Muscle layer of duodenum (tissue), 2 donors: Measurements from ENCODE around the gene ESYT3.
"Not testable (repeated sequence)": the region's sequence is repeated elsewhere in the genome, so short reads cannot be mapped to it uniquely, and the experiment has no call there.

Source experiments
- H3K27ac ChIP-seq: one replicate; pipeline ENCODE4 v1.7.0; 2013; ENCODE audit warnings: mild to moderate bottlenecking, low read length
- H3K27me3 ChIP-seq: one replicate; pipeline ENCODE4 v1.7.0; 2013; ENCODE audit warnings: low read depth, mild to moderate bottlenecking, control low read depth, low read length
- H3K36me3 ChIP-seq, 2 donors: one replicate each; pipeline ENCODE4 v1.7.0; 2013; ENCODE audit warnings: low read length in 2 of 2, control low read depth in 1 of 2, mild to moderate bottlenecking in 1 of 2; ENCODE audit not compliant: insufficient read depth in 2 of 2, control insufficient read depth in 1 of 2
- H3K4me1 ChIP-seq, 2 donors: one replicate each; pipeline ENCODE4 v1.7.0; 2013; ENCODE audit warnings: low read length in 2 of 2, mild to moderate bottlenecking in 2 of 2, control low read depth in 1 of 2, moderate library complexity in 1 of 2; ENCODE audit not compliant: insufficient read depth in 2 of 2, control insufficient read depth in 1 of 2
- H3K4me3 ChIP-seq, 2 donors: one replicate each; pipeline ENCODE4 v1.7.0; 2013; ENCODE audit warnings: low read length in 2 of 2, low read depth in 1 of 2, mild to moderate bottlenecking in 1 of 2
- H3K9me3 ChIP-seq, 2 donors: one replicate each; pipeline ENCODE4 v1.7.0; 2013; ENCODE audit warnings: low read length in 2 of 2, control low read depth in 1 of 2, mild to moderate bottlenecking in 1 of 2; ENCODE audit not compliant: control insufficient read depth in 1 of 2
- donor health status: healthy.

The ESYT3 gene

GRCh38 chr3:138445236-138445635, 10.8 kb downstream of the ESYT3 start:
- H3K27me3 ChIP-seq: no peaks in the 10 kb centered on the region

GRCh38 chr3:138445654-138446053, 11.2 kb downstream of the ESYT3 start:
- Histone ChIP-seq H3K4me3 (no peak overlapping the region), H3K4me1 (peaks cover 0 to 7% of the 10 kb centered on the region in 2 donors), H3K36me3 (no peaks in the 10 kb centered on the region), H3K27ac (no peak overlapping the region), H3K27me3 (no peaks in the 10 kb centered on the region), H3K9me3 (no peaks in the 10 kb centered on the region)

More at GRCh38 chr3:138445236-138445635, 10.8 kb downstream of the ESYT3 start:
- no peak overlapping the region for H3K27ac ChIP-seq
- H3K4me1 ChIP-seq: peaks cover 0 to 9% of the 10 kb centered on the region in 2 donors
- H3K36me3 ChIP-seq: no peaks in the 10 kb centered on the region
- H3K4me3 ChIP-seq: no peak overlapping the region
- no peaks in the 10 kb centered on the region for H3K9me3 ChIP-seq

GRCh38 chr3:138448631-138449030, 14.2 kb downstream of the ESYT3 start:
- H3K4me1 ChIP-seq: no peaks in the 10 kb centered on the region
- H3K27ac ChIP-seq: no peak overlapping the region
- no peaks in the 10 kb centered on the region for H3K27me3 ChIP-seq
- no peak overlapping the region for H3K4me3 ChIP-seq
- H3K9me3 ChIP-seq: no peaks in the 10 kb centered on the region
- H3K36me3 ChIP-seq: no peaks in the 10 kb centered on the region

- H3K27ac ChIP-seq: no peak overlapping the region
- H3K36me3 ChIP-seq: no peaks in the 10 kb centered on the region
- H3K27me3 ChIP-seq: no peaks in the 10 kb centered on the region
- H3K9me3 ChIP-seq: no peaks in the 10 kb centered on the region
- H3K4me1 ChIP-seq: no peaks in the 10 kb centered on the region
- no peak overlapping the region for H3K4me3 ChIP-seq
Measured at GRCh38 chr3:138449490-138449889, 15.1 kb downstream of the ESYT3 start.

- H3K4me3 ChIP-seq: no peak overlapping the region
- H3K4me1 ChIP-seq: no peaks in the 10 kb centered on the region
- H3K27ac ChIP-seq: no peak overlapping the region
- H3K9me3 ChIP-seq: no peaks in the 10 kb centered on the region
- H3K27me3 ChIP-seq: no peaks in the 10 kb centered on the region
- no peaks in the 10 kb centered on the region for H3K36me3 ChIP-seq
Measured at GRCh38 chr3:138450181-138450580, 15.8 kb downstream of the ESYT3 start.

- Histone ChIP-seq H3K4me3 (no peak overlapping the region), H3K27ac (no peak overlapping the region), H3K36me3 (no peaks in the 10 kb centered on the region), H3K9me3 (no peaks in the 10 kb centered on the region), H3K27me3 (no peaks in the 10 kb centered on the region), H3K4me1 (no peaks in the 10 kb centered on the region)
Measured at GRCh38 chr3:138450704-138451424, 16.4 kb downstream of the ESYT3 start.

GRCh38 chr3:138451595-138452162, 17.3 kb downstream of the ESYT3 start:
- Histone ChIP-seq H3K27me3 (no peaks in the 10 kb centered on the region), H3K4me1 (peaks cover 0 to 5% of the 10 kb centered on the region in 2 donors), H3K4me3 (no peak overlapping the region), H3K9me3 (no peaks in the 10 kb centered on the region), H3K27ac (no peak overlapping the region), H3K36me3 (no peaks in the 10 kb centered on the region)

GRCh38 chr3:138452436-138452835, 18.0 kb downstream of the ESYT3 start:
- Histone ChIP-seq H3K36me3 (no peaks in the 10 kb centered on the region), H3K9me3 (no peaks in the 10 kb centered on the region), H3K27ac (no peak overlapping the region), H3K4me3 (no peak overlapping the region), H3K27me3 (no peaks in the 10 kb centered on the region), H3K4me1 (peaks cover 0 to 9% of the 10 kb centered on the region in 2 donors)

GRCh38 chr3:138453940-138454339, 19.5 kb downstream of the ESYT3 start:
- not testable (repeated sequence) for H3K27me3 ChIP-seq, H3K4me3 ChIP-seq, H3K9me3 ChIP-seq, H3K36me3 ChIP-seq, H3K4me1 ChIP-seq, H3K27ac ChIP-seq

- no peak overlapping the region for H3K27ac ChIP-seq
- no peaks in the 10 kb centered on the region for H3K27me3 ChIP-seq
- H3K9me3 ChIP-seq: no peaks in the 10 kb centered on the region
- H3K36me3 ChIP-seq: no peaks in the 10 kb centered on the region
- peaks cover 0 to 9% of the 10 kb centered on the region in 2 donors for H3K4me1 ChIP-seq
- no peak overlapping the region for H3K4me3 ChIP-seq
Measured at GRCh38 chr3:138455801-138456716, 21.6 kb downstream of the ESYT3 start.
